HG02763 (cell line): ENCODE data around the gene BANP.
"Not testable (repeated sequence)": the region's sequence is repeated elsewhere in the genome, so short reads cannot be mapped to it uniquely, and the experiment has no call there.

Experiments used
- ATAC-seq: cut with Tn5 transposase; IDR thresholded peaks from one replicate; pipeline ENCODE4 v1.9.1; 2021; ENCODE audit warnings: mild to moderate bottlenecking, moderate library complexity; ENCODE audit not compliant: unreplicated experiment

BANP gene

DNA sequence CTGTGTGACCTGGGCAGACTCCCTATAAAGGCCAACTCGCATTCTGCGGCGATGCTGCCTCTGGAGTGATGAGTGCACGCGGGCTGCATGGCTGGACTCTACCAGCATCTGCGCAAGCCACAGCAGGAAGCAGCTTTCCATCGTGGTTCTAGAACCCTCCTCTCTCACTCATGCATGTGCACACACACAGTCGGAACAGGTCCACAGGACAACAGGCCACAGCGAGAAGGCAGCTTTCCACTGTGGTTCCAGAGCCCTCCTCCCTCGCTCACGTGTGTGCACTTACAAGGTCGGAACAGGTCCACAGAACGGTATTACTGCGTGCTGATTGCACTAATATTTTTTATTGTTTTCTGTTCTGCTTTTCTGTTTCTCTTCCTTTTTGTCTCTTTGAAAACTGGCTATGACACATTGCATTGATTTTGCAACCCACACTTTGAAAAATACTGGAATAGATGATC is 92.9 kb downstream of the BANP start:
- peak; percentile 43 for ATAC-seq

DNA sequence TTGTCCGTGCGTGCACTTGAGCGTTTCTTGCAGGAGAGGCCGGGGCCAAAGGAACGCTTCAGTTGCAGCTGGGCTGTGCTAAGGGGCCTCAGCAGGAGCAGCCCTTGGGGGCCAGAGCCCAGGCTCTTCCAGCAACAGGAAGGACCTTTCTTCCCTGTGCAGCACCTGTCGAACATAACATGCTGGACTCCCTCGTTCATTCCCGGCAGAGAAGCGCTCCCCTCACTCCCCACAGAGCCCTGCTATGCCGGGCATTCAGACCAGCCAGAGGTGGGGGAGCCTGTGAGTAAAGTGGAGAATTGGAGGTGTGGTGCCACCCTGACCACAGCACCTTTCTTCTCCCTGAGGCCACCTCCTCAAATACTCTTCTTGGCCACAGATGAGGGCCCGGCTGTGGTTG is 94.1 kb downstream of the BANP start:
- ATAC-seq = not testable (repeated sequence)

DNA sequence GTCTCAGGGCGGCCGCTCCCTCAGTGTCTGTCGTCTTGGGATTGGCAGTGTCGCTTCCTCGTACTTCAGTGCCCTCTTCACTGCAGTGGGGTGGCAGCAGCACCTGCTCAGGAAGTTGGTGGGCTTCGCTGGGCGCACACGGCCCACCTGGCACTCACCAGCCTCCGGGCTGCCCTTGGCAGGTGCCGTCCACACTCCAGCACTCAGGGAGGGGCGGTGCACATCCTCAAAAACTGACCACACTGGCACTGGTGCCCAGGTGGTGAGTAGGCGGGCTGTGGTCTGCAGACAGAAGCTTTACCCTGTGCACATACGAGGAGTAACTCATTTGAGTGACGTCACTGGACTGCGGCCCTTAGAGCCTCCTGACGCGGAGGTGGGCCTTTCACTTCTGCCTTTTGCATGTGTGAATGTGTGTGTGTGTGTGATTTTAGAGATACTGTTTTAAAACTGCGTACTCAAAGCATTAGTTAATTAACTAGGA is 94.6 kb downstream of the BANP start:
- peak; percentile 75 for ATAC-seq

DNA sequence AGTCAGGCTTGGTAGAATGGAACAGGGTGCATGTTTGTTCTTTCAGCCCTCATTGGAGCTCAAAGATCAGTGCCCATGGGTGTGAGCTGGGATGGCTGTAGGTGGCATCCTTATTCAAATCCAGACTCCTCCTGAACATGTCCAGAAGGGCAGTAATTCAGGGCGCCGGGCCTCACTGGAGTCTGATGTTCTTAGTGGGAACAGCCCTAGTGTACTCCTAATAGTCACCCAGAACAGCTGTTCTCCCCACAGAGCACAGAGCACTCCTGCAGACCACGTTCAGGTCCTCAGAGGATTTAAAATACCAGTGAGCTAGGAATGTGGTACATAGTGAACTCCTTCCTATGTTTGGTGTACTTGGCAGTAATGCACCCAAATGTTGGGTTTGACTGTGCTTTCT is 96.2 kb downstream of the BANP start:
- ATAC-seq = no peak

DNA sequence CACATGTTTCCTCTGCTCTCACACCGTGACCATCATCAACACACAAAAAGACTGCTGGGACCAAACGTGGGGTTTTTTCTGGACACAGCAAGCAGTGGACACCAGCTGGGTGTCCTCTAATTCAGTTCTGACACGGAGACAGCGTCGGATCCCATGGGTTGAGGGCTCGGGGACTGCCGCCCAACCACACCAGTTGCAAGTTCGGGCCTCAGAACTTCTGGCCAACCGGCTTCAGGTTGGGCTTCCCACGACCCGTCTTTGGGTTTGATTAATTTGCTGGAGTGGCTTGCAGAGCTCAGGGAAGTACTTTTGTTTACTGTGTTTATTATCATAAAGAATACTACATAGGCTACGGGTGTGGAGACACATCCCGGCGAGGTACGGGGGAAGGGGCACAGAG is 97.8 kb downstream of the BANP start:
- ATAC-seq = no peak

DNA sequence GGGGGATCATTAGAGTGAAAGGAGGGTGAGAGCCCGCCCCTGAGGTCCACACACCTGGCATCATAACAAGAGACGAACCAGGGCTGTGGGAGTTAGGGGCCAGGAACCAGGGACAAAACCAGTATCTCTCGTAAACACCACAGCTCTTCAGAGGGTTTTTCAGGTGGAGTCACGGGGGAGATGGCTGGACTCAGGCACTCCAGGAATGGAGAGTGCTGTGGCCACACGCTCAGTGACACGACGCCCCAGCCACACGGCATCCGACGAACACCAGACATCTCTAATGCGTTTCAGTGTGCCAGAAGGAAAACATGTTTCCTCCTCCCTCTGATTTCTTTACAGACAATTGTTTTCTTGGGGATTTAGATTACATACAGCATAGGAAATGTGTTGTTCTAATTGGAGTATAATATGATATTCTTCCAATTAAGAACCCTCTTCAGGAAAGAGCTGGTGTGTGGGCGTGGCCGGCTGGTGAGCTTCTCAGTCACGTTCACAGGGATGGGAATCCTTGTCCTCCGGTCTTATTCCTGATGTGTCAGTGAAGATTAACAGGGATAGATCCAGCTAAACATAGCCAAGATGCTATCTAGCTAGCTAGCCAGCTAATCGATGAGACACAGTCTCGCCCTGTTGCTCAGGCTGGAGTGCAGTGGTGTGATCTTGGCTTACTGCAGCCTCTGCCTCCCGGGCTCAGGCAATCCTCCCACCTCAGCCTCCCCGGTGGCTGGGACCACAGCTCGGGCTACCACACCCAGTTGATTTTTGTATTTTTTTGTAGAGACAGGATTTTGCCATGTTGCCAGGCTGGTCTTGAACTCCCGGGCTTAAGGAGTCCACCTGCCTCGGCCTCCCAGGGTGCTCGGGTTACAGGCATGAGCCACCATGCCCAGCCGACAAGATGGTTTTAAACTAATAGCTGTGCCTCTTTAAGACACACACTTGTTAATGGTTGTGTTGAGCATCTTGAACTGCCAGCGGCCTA is 98.6 kb downstream of the BANP start:
- ATAC-seq = no peak

DNA sequence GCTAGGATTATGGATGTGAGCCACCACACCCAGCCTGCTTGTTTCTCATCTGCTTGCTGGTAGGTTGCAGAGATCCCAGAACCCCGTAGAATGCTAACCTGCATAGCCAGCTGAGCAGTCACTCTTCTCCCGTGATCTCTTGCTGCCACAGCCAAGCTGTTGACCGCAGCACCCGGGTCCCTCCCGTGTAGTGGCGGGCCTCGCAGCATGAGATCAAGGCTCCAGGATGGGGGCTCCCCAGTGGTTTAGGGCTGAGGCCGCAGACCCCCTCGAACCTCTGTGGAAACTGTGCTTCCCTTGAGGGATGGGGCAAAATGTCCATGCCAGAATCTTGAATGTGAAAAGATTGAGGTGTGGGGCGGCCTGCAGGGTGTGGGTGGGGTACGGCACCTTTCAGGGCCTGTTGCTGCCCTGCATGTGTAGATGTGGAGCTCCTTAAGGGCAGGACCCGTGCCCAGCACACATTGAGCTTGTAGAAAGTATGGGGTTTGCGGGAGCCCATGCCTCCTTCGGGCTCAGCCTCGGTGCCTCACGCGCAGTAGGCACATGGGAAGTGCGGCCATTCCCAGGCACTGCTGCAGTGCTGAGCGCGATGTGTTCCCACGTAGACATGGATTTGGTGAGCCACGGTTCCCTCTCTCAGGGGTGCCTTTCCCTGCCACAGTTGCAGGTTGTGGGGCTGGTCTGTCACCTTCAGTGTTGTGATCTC is 99.9 kb downstream of the BANP start:
- no peak for ATAC-seq

DNA sequence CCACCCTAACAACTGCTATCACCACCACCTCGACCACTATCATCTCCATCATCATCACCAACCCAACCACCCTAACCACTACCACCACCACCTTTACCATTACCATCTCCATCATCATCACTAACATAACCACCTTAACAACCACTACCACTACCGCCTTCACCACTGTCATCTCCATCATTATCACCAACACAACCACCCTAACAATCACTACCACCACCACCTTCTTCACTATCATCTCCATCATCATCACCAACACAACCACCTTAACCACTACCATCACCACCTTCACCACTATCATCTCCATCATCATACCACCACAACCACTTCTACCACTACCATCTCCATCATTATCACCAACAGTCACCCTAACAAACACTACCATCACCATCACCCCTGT is 101.4 kb downstream of the BANP start:
- no peak for ATAC-seq

DNA sequence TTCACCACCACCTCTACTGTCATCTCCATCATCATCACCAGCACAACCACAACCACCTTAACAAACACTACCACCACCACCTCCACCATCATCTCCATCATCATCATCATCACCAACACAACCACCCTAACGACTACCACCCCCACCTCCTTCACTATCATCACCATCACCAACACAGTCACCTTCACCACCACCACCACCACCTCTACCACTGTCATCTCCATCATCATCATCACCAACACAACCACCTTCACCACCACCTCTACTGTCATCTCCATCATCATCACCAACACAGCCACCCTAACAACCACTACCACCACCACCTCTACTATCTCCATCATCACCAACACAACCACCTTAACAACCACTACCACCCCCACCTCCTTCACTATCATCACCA is 102.2 kb downstream of the BANP start:
- not testable (repeated sequence) for ATAC-seq

DNA sequence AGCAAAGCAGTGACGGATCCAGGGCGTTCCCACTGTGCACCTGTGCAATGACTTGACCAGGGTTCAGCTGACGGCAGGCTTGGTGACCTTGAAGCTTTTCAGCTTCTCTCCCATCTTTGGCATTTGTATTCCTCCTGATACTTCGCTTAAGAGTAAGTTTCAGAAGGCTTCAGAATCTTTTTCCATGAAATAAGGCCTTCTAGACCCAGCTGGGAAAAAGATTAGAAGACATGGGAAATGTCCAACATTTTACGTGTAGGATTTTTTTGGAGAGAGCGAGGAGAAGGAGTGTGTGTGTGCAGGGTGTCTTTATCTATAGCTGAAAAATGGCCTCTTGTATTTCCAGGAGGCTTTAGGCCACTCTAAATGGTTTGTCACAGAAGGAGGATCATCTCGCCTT is 104.1 kb downstream of the BANP start:
- no peak for ATAC-seq

DNA sequence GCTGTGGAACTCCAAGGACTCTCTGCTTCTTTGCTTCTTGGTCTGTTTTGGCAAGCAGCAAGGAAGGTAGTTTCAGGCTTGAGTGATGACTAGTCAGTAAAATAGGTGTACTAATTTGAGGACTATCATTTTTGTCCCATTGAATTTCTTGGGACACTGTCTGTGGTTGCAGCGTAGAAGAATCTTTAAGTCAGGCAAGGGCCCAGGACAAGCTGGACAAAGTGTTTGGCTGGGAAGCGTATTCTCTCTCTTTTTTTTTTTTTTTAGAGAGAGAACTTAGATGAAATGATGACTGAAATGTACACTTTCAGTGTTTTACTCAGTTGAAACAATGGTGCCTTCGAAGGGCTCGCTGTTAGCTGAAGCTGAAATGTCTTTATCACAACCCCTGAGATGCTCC is 105.0 kb downstream of the BANP start:
- ATAC-seq = no peak

DNA sequence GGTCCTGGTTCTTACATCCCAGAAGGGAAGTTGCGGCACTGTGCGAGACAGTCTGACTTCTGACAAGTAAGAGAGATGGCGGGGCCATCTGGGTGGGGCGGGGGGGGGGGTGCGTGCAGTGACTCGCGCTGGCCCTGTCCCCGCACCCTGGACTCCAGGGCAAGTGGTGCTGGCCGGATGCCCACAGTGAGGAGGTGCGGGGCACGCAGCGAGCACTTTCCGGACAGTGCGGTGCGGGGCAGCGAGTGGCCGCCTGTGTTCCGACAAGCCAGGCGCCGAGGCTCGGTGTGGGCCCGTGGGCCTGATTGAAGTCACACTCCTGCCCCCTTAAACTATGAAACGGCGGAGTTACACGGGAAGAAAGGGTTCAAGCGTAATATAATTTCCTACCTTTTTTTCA is 106.4 kb downstream of the BANP start:
- ATAC-seq = no peak

DNA sequence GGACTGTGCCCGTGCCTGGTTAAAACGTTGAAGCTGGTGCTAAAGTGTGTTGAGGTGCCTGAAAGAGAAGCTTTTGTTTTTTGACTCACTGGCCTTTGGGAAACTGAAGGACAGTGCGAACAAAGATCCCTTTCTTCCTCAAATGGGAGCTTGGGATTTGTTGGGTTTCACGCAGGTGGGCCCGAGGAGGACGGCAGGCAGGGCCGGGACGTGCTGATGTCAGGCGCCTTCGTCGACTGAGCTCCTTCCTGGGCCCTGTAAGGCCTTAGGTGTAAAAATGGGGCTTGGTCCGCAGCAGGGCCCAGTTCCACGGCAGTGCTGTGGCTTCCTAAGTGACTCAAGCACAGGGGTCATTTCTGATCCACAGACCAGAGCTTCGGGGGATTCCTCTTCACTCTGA is 106.9 kb downstream of the BANP start:
- no peak for ATAC-seq

DNA sequence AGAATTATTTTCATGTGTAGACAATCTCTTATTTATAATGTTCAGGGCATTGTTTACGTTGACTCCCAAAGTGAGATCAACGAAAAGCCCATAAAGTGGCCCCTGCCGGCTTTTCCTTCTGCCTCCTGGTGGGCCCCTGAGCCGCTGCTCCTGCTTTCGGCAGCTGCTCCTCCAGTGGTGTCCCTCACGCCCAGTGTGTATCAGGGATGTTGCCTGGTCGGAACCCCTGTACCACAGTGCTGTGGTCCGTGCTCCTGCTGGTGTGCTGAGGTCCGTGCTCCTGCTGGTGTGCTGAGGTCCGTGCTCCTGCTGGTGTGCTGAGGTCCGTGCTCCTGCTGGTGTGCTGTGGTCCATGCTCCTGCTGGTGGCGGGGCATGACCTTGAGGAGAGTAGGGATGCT is 107.6 kb downstream of the BANP start:
- ATAC-seq = no peak

DNA sequence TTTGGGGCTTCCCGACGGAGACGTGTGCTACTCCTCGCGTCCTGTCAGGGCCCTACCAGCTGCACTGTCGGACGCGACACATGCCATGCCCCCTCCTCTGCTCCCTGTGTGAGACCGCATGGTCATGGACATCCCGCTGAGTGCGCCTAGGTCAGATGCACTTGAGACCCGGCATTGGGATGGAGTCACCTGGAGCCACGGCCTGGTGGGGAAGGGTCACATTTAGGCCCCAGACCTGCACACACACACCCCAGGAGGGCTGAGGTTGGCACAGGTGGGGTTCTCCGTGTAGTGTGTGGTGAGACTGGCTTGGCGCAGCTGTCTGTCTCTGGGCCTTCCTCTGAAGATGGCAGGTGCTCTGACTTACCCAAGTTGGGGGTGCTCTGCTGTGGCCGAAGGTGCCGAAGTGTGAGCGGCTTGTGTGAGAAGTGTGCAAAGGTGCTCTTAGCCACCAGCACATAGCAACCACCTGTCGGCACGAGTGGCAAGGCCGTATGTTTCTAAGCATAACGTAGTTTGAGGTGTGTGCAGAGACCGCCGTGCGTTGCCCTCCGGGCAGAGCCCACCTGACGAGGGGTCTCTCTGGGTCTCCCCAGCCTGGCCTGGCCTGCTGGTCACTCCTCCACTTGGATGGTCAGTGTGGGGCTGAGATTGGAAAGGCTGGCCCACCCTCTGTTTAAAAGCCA is 108.6 kb downstream of the BANP start:
- no peak for ATAC-seq

DNA sequence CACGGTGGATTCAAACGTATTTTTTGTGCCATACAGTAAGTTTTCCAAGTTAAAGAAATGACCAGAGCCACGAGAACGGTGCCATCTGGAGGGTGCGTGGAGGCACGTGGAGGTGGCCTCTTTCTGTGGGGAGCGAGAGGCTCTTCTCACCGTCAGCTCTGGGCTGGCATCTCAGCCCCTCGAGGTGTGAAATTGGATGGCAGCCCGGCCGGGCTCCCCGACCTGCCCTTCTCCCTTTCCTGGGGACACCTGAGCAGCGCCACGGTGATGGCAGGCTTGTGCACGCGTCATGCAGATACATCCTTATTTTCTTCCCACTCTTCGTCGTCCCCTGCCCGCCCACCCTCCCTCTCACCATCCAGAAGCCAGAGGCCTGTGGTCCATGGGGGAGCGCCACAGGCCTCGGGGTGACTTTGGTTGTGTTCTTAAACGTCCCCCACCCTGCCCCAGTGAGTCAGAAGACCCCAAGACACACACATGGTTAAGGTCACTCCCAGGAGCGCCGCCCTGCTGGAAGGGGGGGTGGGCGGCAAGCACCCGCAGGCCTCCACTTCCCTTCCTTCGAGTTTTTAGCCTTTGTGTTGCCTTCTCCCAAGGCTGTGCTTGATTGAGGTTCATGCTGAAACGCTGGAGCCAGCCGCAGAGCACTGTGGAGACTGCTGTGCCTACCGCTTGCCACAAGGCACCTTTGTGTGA is 109.4 kb downstream of the BANP start:
- no peak for ATAC-seq

DNA sequence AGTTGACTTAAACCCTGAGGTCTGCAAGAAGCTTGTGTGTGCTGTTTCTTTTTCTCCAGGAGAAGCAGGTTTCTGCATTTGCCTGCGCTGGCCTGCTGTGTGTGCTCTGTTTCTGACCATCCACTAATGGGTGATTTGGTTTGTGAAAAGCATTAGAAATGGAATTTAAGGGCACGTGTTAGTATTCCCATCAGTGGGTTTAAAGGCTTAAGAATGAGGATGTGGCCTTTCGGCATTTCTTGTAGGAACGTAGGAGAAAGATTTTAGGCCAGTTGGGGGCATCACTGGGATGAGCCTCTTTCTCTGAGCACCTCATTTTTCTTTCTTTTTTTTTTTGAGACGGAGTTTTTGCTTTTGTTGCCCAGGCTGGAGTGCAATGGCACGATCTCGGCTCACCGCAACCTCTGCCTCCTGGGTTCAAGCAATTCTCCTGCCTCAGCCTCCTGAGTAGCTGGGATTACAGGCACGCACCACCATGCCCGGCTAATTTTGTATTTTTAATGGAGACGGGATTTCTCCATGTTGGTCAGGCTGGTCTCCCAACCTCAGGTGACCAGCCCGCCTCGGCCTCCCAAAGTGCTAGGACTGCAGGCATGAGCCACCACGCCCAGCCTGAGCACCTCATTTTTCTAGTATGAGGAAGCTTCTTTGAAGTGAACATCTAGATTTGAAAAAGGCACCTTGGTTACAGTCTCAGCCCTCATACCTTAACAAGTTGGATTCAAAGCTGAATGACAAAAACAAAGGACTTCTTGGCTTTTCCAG is 110.3 kb downstream of the BANP start:
- no peak for ATAC-seq

DNA sequence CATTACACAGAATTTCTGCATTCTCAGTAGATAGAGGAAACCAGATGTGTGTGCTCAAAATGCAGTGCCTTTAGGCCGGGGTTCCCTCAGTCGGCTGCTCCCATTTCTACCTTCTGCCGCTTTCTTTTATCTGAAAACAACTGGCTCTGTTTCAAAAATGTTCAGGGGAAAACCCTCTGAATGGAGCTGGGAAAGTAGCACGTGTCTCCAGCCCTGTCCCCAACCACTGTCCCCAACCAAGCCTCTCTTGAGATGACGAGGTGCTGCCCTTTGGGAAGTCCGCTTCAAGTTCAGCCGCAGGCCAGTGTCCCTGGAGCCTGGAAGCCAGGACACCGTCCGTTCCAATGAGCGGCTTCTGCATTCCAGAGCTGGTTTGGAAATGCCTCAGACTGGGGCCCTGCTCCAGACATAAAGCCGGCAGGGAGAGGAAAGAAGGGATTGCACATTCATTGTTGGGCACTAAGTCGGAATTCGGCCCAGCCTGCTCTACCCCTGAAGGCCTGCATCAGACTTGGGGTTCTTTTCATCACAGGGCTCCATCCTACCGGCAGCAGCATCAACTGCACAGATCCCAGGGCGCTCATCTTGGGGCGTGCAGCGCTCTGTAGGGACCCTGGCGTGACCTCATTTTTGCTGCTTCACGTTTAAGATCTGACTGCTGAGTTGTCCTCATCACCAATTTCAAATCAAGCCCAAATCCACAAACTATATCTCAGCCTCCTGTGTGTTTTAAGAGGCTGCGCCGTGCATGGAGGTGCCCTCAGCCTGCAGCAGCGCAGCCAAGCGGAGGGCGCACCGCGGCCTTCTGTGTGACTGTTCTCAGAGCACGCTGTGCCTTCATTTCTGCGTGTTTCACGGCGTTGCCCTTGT is 111.3 kb downstream of the BANP start:
- no peak for ATAC-seq

DNA sequence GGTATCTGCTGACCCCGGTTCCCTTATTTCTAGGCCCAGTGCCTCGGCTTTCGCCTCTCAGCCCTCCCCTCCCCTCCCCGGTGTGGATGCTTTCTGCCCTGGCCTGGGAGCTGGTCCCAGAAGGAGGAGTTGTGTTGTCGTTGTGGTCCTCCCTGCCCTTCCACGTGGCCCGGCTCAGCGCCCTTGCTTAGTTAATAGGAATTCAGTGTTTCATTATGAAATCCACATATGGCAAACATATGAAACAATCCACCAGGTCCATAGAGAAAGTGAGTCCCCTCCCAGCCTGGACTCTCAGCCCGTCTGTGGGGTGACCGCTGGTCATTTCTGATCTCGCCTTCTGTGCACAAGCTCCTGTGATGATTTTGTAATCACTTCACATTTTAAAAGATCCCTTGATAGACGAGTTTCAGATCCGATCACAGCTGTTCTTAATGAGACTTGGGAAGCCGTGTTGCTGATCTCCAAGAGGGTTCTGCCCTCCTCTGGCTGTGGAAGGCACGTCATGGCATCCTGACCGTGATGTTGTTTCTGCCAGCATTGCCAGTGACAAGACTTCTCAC is 112.1 kb downstream of the BANP start:
- ATAC-seq = no peak
